Natural killer cell treated with Interleukin-12 subunit alpha and Interleukin-12 subunit beta and Interleukin-15 and Interleukin-18, amount 100 ng/mL, for 72 hours (primary cell): ENCODE measurements around the gene PDIA5. TPM values are rescaled to one million over a fixed set of nuclear protein-coding genes. Genes with fewer than 3 reads are reported as not detected.
A peak's percentile ranks its signal among the peaks of the same experiment; 100 is the strongest.

Experiments
- ATAC-seq, 2 donors: fragments of 150-1000 bp; cut with Tn5 transposase in 1 of 2; sonication (Bioruptor Pico), chemical (Tn5 transposase) in 1 of 2; 2 replicates each; pipeline ENCODE4 v1.10.0; 2021
- DNase-seq: peaks from one replicate; pipeline ENCODE4 v3.0.0; 2022; ENCODE audit warnings: low spot score
- H3K27ac Mint-ChIP-seq, 2 donors: 1 replicate in 1 of 2; 2 replicates in 1 of 2; pipeline ENCODE4 v1.8.0; 2022; ENCODE audit warnings: mixed read lengths in 2 of 2, mild to moderate bottlenecking in 1 of 2, moderate library complexity in 1 of 2
- H3K27me3 Mint-ChIP-seq, 2 donors: 1 replicate in 1 of 2; 2 replicates in 1 of 2; pipeline ENCODE4 v1.8.0; 2022; ENCODE audit warnings: mixed read lengths in 2 of 2
- H3K36me3 Mint-ChIP-seq: one replicate; pipeline ENCODE4 v1.8.0; 2022; ENCODE audit warnings: mixed read lengths
- H3K4me1 Mint-ChIP-seq, 2 donors: 1 replicate in 1 of 2; 2 replicates in 1 of 2; pipeline ENCODE4 v1.8.0; 2022; ENCODE audit warnings: low read depth in 2 of 2, mixed read lengths in 2 of 2, mild to moderate bottlenecking in 1 of 2
- H3K4me3 Mint-ChIP-seq: one replicate; pipeline ENCODE4 v1.8.0; 2022; ENCODE audit warnings: mixed read lengths
- H3K9me3 Mint-ChIP-seq: 2 replicates; pipeline ENCODE4 v1.8.0; 2022; ENCODE audit warnings: mixed read lengths
- total RNA-seq, 2 donors: library from RNA; stranded (reverse); gene quantifications; one replicate each; pipeline ENCODE4 v1.2.3, GENCODE V29; 2022

Gene PDIA5
- total RNA-seq, 2 donors from 2014 or later, result 10.3 to 33.3 TPM

DNA sequence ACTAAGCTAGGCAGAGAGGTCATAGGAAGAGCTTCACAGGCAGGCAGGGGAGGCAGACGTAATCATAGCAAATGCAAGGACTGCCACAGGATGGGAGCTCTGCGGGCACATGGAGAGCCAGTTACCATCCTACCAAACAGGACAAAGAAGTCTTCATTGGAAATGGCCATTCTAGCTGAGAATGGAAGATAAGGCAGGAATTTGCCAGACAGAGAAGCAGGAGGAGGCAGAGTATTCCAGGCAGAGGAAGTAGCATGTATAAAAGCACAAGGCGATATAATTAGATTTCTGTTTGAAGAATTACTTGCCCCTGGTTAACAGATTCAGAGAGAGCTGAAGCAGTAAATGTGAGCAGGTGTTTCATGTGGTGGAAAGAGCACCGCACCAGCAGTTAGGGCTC, 35.8 kb upstream of the PDIA5 start:
- DNase-seq, result no peak
- H3K9me3 Mint-ChIP-seq, result no peaks in the 10 kb centered on the region
- H3K27ac Mint-ChIP-seq, result no peak overlapping the region
- H3K27me3 Mint-ChIP-seq, result peaks cover 27 to 32% of the 10 kb centered on the region in 2 donors
- peaks cover 7 to 10% of the 10 kb centered on the region in 2 donors for H3K4me1 Mint-ChIP-seq
- no peak overlapping the region for H3K4me3 Mint-ChIP-seq
- ATAC-seq, result no peak
- no peaks in the 10 kb centered on the region for H3K36me3 Mint-ChIP-seq

- H3K27me3 Mint-ChIP-seq, result peaks cover 27 to 33% of the 10 kb centered on the region in 2 donors
- H3K4me1 Mint-ChIP-seq, result peaks cover 6% of the 10 kb centered on the region in 2 donors
- no peak overlapping the region for H3K27ac Mint-ChIP-seq
- DNase-seq, result no peak
- no peaks in the 10 kb centered on the region for H3K36me3 Mint-ChIP-seq
- no peak for ATAC-seq
- no peaks in the 10 kb centered on the region for H3K9me3 Mint-ChIP-seq
- H3K4me3 Mint-ChIP-seq, result no peak overlapping the region
These were observed 34.8 kb upstream of the PDIA5 start for GRCh38 chr3:123032057-123032456.

GRCh38 chr3:123034120-123034519, 32.7 kb upstream of the PDIA5 start:
- Mint-ChIP-seq H3K27me3 (peaks cover 36 to 47% of the 10 kb centered on the region in 2 donors), H3K4me3 (no peak overlapping the region)

GRCh38 chr3:123034996-123035395, 31.8 kb upstream of the PDIA5 start:
- Mint-ChIP-seq H3K4me1 (no peaks in the 10 kb centered on the region), H3K27me3 (peaks cover 36 to 54% of the 10 kb centered on the region in 2 donors), H3K9me3 (no peaks in the 10 kb centered on the region), H3K4me3 (no peak overlapping the region), H3K36me3 (no peaks in the 10 kb centered on the region), H3K27ac (no peak overlapping the region)
- ATAC-seq (no peak), DNase-seq (no peak)

More at GRCh38 chr3:123034120-123034519, 32.7 kb upstream of the PDIA5 start:
- no peak overlapping the region for H3K27ac Mint-ChIP-seq
- no peaks in the 10 kb centered on the region for H3K36me3 Mint-ChIP-seq
- DNase-seq (no peak), ATAC-seq (no peak)
- no peaks in the 10 kb centered on the region for H3K9me3 Mint-ChIP-seq
- H3K4me1 Mint-ChIP-seq, result no peaks in the 10 kb centered on the region

- H3K27me3 Mint-ChIP-seq, result peaks cover 40 to 63% of the 10 kb centered on the region in 2 donors
- H3K4me1 Mint-ChIP-seq, result no peaks in the 10 kb centered on the region
- no peaks in the 10 kb centered on the region for H3K9me3 Mint-ChIP-seq
- no peak overlapping the region for H3K4me3 Mint-ChIP-seq
- no peaks in the 10 kb centered on the region for H3K36me3 Mint-ChIP-seq
- ATAC-seq (no peak), DNase-seq (no peak)
- H3K27ac Mint-ChIP-seq, result no peak overlapping the region
These were observed 30.3 kb upstream of the PDIA5 start for GRCh38 chr3:123036352-123037014.

DNA sequence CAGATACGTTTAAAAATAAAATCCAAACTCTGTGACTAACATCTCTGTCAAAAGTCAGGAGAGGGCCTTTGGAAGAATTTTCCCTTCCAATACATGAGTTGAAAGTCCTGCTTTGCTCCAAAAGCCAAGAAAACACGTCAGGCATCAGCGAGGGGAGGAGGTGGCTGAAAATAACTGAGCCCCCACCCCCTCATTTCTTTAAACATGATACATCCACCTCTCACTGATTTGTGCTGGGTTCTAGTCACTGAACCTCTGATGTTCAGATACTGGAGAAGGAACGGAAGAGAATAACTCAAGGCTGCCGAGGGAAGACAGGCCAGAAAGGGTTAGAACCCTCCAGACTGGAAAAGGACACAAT, 29.8 kb upstream of the PDIA5 start:
- H3K27ac Mint-ChIP-seq, result no peak overlapping the region
- no peaks in the 10 kb centered on the region for H3K4me1 Mint-ChIP-seq
- DNase-seq, result no peak
- no peak overlapping the region for H3K4me3 Mint-ChIP-seq
- H3K36me3 Mint-ChIP-seq, result no peaks in the 10 kb centered on the region
- no peaks in the 10 kb centered on the region for H3K9me3 Mint-ChIP-seq
- no peak for ATAC-seq
- peaks cover 40 to 63% of the 10 kb centered on the region in 2 donors for H3K27me3 Mint-ChIP-seq

- Mint-ChIP-seq H3K27ac (no peak overlapping the region), H3K27me3 (peaks cover 42 to 72% of the 10 kb centered on the region in 2 donors), H3K36me3 (no peaks in the 10 kb centered on the region), H3K4me1 (no peaks in the 10 kb centered on the region), H3K9me3 (no peaks in the 10 kb centered on the region), H3K4me3 (no peak overlapping the region)
- ATAC-seq (no peak), DNase-seq (no peak)
These were observed 28.1 kb upstream of the PDIA5 start for GRCh38 chr3:123038751-123039150.

- DNase-seq (no peak), ATAC-seq (no peak)
- Mint-ChIP-seq H3K27ac (no peak overlapping the region), H3K4me1 (no peaks in the 10 kb centered on the region), H3K36me3 (no peaks in the 10 kb centered on the region), H3K9me3 (no peaks in the 10 kb centered on the region), H3K4me3 (no peak overlapping the region), H3K27me3 (peaks cover 39 to 69% of the 10 kb centered on the region in 2 donors)
These were observed 27.6 kb upstream of the PDIA5 start for GRCh38 chr3:123039178-123039577.

GRCh38 chr3:123042413-123042812, 24.4 kb upstream of the PDIA5 start:
- no peak for DNase-seq
- no peak overlapping the region for H3K27ac Mint-ChIP-seq
- H3K36me3 Mint-ChIP-seq, result no peaks in the 10 kb centered on the region
- no peaks in the 10 kb centered on the region for H3K4me1 Mint-ChIP-seq
- ATAC-seq, result no peak
- H3K27me3 Mint-ChIP-seq, result peaks cover 30 to 49% of the 10 kb centered on the region in 2 donors
- H3K9me3 Mint-ChIP-seq, result no peaks in the 10 kb centered on the region
- no peak overlapping the region for H3K4me3 Mint-ChIP-seq

GRCh38 chr3:123044981-123045763, 21.7 kb upstream of the PDIA5 start:
- H3K4me3 Mint-ChIP-seq, result no peak overlapping the region
- H3K27ac Mint-ChIP-seq, result no peak overlapping the region
- H3K9me3 Mint-ChIP-seq, result no peaks in the 10 kb centered on the region
- no peaks in the 10 kb centered on the region for H3K4me1 Mint-ChIP-seq
- DNase-seq (no peak), ATAC-seq (no peak)
- peaks cover 19 to 25% of the 10 kb centered on the region in 2 donors for H3K27me3 Mint-ChIP-seq
- H3K36me3 Mint-ChIP-seq, result no peaks in the 10 kb centered on the region

GRCh38 chr3:123046262-123047061, 20.4 kb upstream of the PDIA5 start:
- Mint-ChIP-seq H3K9me3 (no peaks in the 10 kb centered on the region), H3K27me3 (peaks cover 16% of the 10 kb centered on the region in 2 donors), H3K4me3 (no peak overlapping the region), H3K36me3 (no peaks in the 10 kb centered on the region), H3K4me1 (no peaks in the 10 kb centered on the region), H3K27ac (no peak overlapping the region)
- DNase-seq (no peak), ATAC-seq (no peak)

- Mint-ChIP-seq H3K4me1 (no peaks in the 10 kb centered on the region), H3K36me3 (no peaks in the 10 kb centered on the region), H3K4me3 (no peak overlapping the region), H3K27ac (no peak overlapping the region), H3K27me3 (peaks cover 16% of the 10 kb centered on the region in 2 donors), H3K9me3 (no peaks in the 10 kb centered on the region)
- ATAC-seq (no peak), DNase-seq (no peak)
These were observed 19.8 kb upstream of the PDIA5 start for GRCh38 chr3:123047062-123047319.

DNA sequence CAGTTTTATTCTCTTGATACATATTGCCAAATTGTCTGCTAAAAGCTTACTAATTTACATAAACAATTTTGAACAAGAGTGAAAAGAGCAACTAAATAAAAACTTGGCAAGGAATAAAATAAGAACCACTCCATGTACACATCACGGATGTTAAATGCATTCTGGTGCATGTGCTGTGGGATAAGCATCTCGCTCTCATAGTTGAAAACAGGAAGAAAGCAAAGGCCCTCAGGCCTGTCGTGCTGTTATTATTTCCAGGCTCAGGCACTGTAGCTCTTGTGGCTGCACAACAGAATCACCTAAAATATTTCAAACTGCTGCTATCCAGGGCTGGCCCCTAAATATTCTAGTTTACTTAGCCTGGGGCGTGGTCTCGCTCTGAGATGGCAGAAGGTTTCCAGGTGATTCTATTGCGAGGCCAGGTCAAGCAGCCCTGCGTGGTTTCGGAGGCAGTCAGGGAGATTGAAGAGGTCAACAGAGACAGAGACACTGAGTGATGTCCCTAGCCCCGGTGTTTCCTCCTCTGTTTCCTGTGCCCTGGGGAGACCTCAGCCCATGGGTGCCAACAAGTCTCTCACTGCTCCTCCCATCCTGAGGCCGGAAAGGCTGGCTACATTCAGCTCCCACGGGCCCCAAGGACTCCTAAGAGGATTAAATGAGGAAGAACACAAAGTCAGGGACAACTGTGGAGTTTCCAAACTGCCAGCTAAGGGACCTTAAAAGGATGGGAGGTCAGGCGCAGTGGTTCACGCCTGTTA, 18.2 kb upstream of the PDIA5 start:
- Mint-ChIP-seq H3K36me3 (no peaks in the 10 kb centered on the region), H3K4me3 (no peak overlapping the region), H3K27ac (no peak overlapping the region), H3K4me1 (no peaks in the 10 kb centered on the region), H3K27me3 (peaks cover 15 to 19% of the 10 kb centered on the region in 2 donors), H3K9me3 (no peaks in the 10 kb centered on the region)
- DNase-seq (no peak), ATAC-seq (peak in 1 of 2 donors; percentile 27)
